Adipocyte (in vitro differentiated cells): ENCODE measurements around the gene NTRK2.

Experiments used
- DNase-seq: peaks from one replicate; pipeline ENCODE4 v3.0.0-alpha.2; 2015; ENCODE audit warnings: low read depth
- H3K27me3 ChIP-seq: replicated peaks from 2 replicates; pipeline ENCODE4 v1.7.0; 2013; ENCODE audit warnings: mild to moderate bottlenecking, low read length, moderate library complexity; ENCODE audit not compliant: control insufficient read depth, insufficient read depth
- H3K36me3 ChIP-seq: 2 replicates; pipeline ENCODE4 v1.7.0; 2013; ENCODE audit warnings: low read length, mild to moderate bottlenecking, moderate library complexity; ENCODE audit not compliant: control insufficient read depth, insufficient read depth, severe bottlenecking
- H3K4me1 ChIP-seq: 2 replicates; pipeline ENCODE4 v1.7.0; 2013; ENCODE audit warnings: mild to moderate bottlenecking, low read length, moderate library complexity; ENCODE audit not compliant: control insufficient read depth, insufficient read depth
- H3K4me3 ChIP-seq: 2 replicates; pipeline ENCODE4 v1.7.0; 2013; ENCODE audit warnings: mild to moderate bottlenecking, low read length, moderate library complexity
- H3K9ac ChIP-seq: 2 replicates; pipeline ENCODE4 v1.7.0; 2013; ENCODE audit warnings: mild to moderate bottlenecking, low read length, moderate library complexity
- H3K9me3 ChIP-seq: 2 replicates; pipeline ENCODE4 v1.7.0; 2013; ENCODE audit warnings: mild to moderate bottlenecking, low read length, moderate library complexity; ENCODE audit not compliant: control insufficient read depth

The NTRK2 gene

GRCh38 chr9:84991514-84991870 is 322.0 kb downstream of the NTRK2 start:
- Histone ChIP-seq H3K4me3 (no peak overlapping the region), H3K4me1 (no peaks in the 10 kb centered on the region)

GRCh38 chr9:84992381-84992780 is 322.9 kb downstream of the NTRK2 start:
- Histone ChIP-seq H3K27me3 (peaks cover 13% of the 10 kb centered on the region), H3K4me1 (no peaks in the 10 kb centered on the region), H3K9ac (no peak overlapping the region), H3K4me3 (no peak overlapping the region), H3K9me3 (no peaks in the 10 kb centered on the region), H3K36me3 (no peaks in the 10 kb centered on the region)
- DNase-seq = no peak

More at GRCh38 chr9:84991514-84991870, 322.0 kb downstream of the NTRK2 start:
- Histone ChIP-seq H3K9ac (no peak overlapping the region), H3K9me3 (no peaks in the 10 kb centered on the region), H3K27me3 (peaks cover 13% of the 10 kb centered on the region), H3K36me3 (no peaks in the 10 kb centered on the region)
- DNase-seq = no peak

GRCh38 chr9:84993105-84993504 is 323.6 kb downstream of the NTRK2 start:
- Histone ChIP-seq H3K27me3 (peaks cover 18% of the 10 kb centered on the region), H3K36me3 (no peaks in the 10 kb centered on the region), H3K9ac (no peak overlapping the region), H3K9me3 (no peaks in the 10 kb centered on the region), H3K4me3 (no peak overlapping the region), H3K4me1 (no peaks in the 10 kb centered on the region)
- DNase-seq = no peak

- DNase-seq = no peak
- no peaks in the 10 kb centered on the region for H3K4me1 ChIP-seq
Observed at GRCh38 chr9:84996029-84996428, 326.5 kb downstream of the NTRK2 start.

GRCh38 chr9:84996716-84997115 is 327.2 kb downstream of the NTRK2 start:
- no peak for DNase-seq
- peaks cover 19% of the 10 kb centered on the region for H3K27me3 ChIP-seq
- no peak overlapping the region for H3K9ac ChIP-seq
- H3K9me3 ChIP-seq = peaks cover 24% of the 10 kb centered on the region
- H3K4me3 ChIP-seq = no peak overlapping the region
- H3K4me1 ChIP-seq = no peaks in the 10 kb centered on the region
- no peaks in the 10 kb centered on the region for H3K36me3 ChIP-seq

More at GRCh38 chr9:84996029-84996428, 326.5 kb downstream of the NTRK2 start:
- peaks cover 18% of the 10 kb centered on the region for H3K9me3 ChIP-seq
- peaks cover 21% of the 10 kb centered on the region for H3K27me3 ChIP-seq
- H3K36me3 ChIP-seq = no peaks in the 10 kb centered on the region
- no peak overlapping the region for H3K4me3 ChIP-seq
- H3K9ac ChIP-seq = no peak overlapping the region

GRCh38 chr9:84997472-84997871 is 327.9 kb downstream of the NTRK2 start:
- no peaks in the 10 kb centered on the region for H3K36me3 ChIP-seq
- peaks cover 15% of the 10 kb centered on the region for H3K27me3 ChIP-seq
- no peak for DNase-seq
- H3K4me1 ChIP-seq = no peaks in the 10 kb centered on the region
- no peak overlapping the region for H3K9ac ChIP-seq
- peaks cover 24% of the 10 kb centered on the region for H3K9me3 ChIP-seq
- no peak overlapping the region for H3K4me3 ChIP-seq

GRCh38 chr9:84998639-84999038 is 329.1 kb downstream of the NTRK2 start:
- H3K36me3 ChIP-seq = no peaks in the 10 kb centered on the region

GRCh38 chr9:84999788-85000187 is 330.3 kb downstream of the NTRK2 start:
- Histone ChIP-seq H3K4me1 (no peaks in the 10 kb centered on the region), H3K9me3 (peaks cover 24% of the 10 kb centered on the region), H3K9ac (no peak overlapping the region), H3K36me3 (no peaks in the 10 kb centered on the region), H3K4me3 (no peak overlapping the region), H3K27me3 (peaks cover 21% of the 10 kb centered on the region)
- DNase-seq = no peak

More at GRCh38 chr9:84998639-84999038, 329.1 kb downstream of the NTRK2 start:
- Histone ChIP-seq H3K9ac (no peak overlapping the region), H3K27me3 (peaks cover 25% of the 10 kb centered on the region), H3K9me3 (peaks cover 24% of the 10 kb centered on the region), H3K4me1 (no peaks in the 10 kb centered on the region), H3K4me3 (no peak overlapping the region)
- DNase-seq = no peak

- no peaks in the 10 kb centered on the region for H3K4me1 ChIP-seq
- DNase-seq = no peak
- peaks cover 21% of the 10 kb centered on the region for H3K27me3 ChIP-seq
- H3K9ac ChIP-seq = no peak overlapping the region
- H3K9me3 ChIP-seq = peaks cover 24% of the 10 kb centered on the region
- H3K4me3 ChIP-seq = no peak overlapping the region
- no peaks in the 10 kb centered on the region for H3K36me3 ChIP-seq
Observed at GRCh38 chr9:85001925-85002324, 332.4 kb downstream of the NTRK2 start.

- Histone ChIP-seq H3K4me1 (no peaks in the 10 kb centered on the region), H3K9ac (no peak overlapping the region), H3K4me3 (no peak overlapping the region), H3K36me3 (no peaks in the 10 kb centered on the region), H3K27me3 (peaks cover 19% of the 10 kb centered on the region), H3K9me3 (peaks cover 19% of the 10 kb centered on the region)
- DNase-seq = no peak
Observed at GRCh38 chr9:85004818-85005413, 335.4 kb downstream of the NTRK2 start.

GRCh38 chr9:85007748-85008147 is 338.2 kb downstream of the NTRK2 start:
- no peak for DNase-seq
- H3K9me3 ChIP-seq = peaks cover 3% of the 10 kb centered on the region
- peaks cover 24% of the 10 kb centered on the region for H3K27me3 ChIP-seq
- no peak overlapping the region for H3K9ac ChIP-seq
- no peaks in the 10 kb centered on the region for H3K36me3 ChIP-seq
- H3K4me1 ChIP-seq = no peaks in the 10 kb centered on the region
- H3K4me3 ChIP-seq = no peak overlapping the region

- Histone ChIP-seq H3K9me3 (peaks cover 3% of the 10 kb centered on the region), H3K36me3 (no peaks in the 10 kb centered on the region), H3K9ac (no peak overlapping the region), H3K4me1 (no peaks in the 10 kb centered on the region), H3K4me3 (no peak overlapping the region), H3K27me3 (peaks cover 19% of the 10 kb centered on the region)
- no peak for DNase-seq
Observed at GRCh38 chr9:85008215-85008614, 338.7 kb downstream of the NTRK2 start.
